Endothelial cell of umbilical vein (primary cell): ENCODE measurements around the gene CNNM2. TPM values are rescaled to one million over a fixed set of nuclear protein-coding genes. Genes with fewer than 3 reads are reported as not detected.
"Not testable (repeated sequence)": the region's sequence is repeated elsewhere in the genome, so short reads cannot be mapped to it uniquely, and the experiment has no call there.

ENCODE experiments used
- BruUV-seq: library from RNA; stranded (reverse); fragments of 400-500 nt; replicated peaks from 2 replicates; lab custom pipeline; 2021; lab: Mats Ljungman, UMichigan
- CTCF ChIA-PET: fragments of 300-600, 350-600 bp; sonication (Branson Sonifier 250); formaldehyde crosslinking; loops from one replicate; lab custom pipeline; 2021; ENCODE audit warnings: antibody characterized with exemption, inconsistent platforms; lab: Charles Lee
- POLR2A ChIA-PET: fragments of 300-600, 350-600 bp; sonication (Branson Sonifier 250); formaldehyde crosslinking; loops from one replicate; lab custom pipeline; 2021; ENCODE audit warnings: antibody characterized with exemption, inconsistent platforms; lab: Charles Lee
- DNase-seq: peaks from one replicate; pipeline ENCODE4 v3.0.0-alpha.2; 2011; ENCODE audit warnings: low read depth, low spot score
- FAIRE-seq: peaks from 2 replicates; lab custom pipeline; 2011; peaks lifted over from hg19 to GRCh38; lab: Jason Lieb, UNC
- H2AFZ ChIP-seq: 2 replicates; pipeline ENCODE4 v1.6.0; 2012; ENCODE audit warnings: low read depth, low read length, control low read depth, inconsistent platforms
- H3K27ac ChIP-seq: 2 replicates; pipeline ENCODE4 v1.5.1; 2011; ENCODE audit warnings: low read depth, mild to moderate bottlenecking, control low read depth, low read length, moderate library complexity; ENCODE audit not compliant: insufficient read depth
- H3K27me3 ChIP-seq, 2 experiments: 2 replicates each; pipeline versions ENCODE4 v1.6.0 to v1.6.1; 2011; ENCODE audit warnings: low read length in 2 of 2, mixed read lengths in 1 of 2; ENCODE audit not compliant: control insufficient read depth in 2 of 2, insufficient read depth in 2 of 2
- H3K36me3 ChIP-seq, 2 experiments: 2 replicates in 1 of 2; 3 replicates in 1 of 2; pipeline ENCODE4 v1.5.1; 2011; ENCODE audit warnings: low read length in 2 of 2, mild to moderate bottlenecking in 1 of 2, moderate library complexity in 1 of 2; ENCODE audit not compliant: control insufficient read depth in 2 of 2, insufficient read depth in 2 of 2; ENCODE audit errors: extremely low read depth in 1 of 2
- H3K4me1 ChIP-seq: 3 replicates; pipeline ENCODE4 v1.5.1; 2011; ENCODE audit warnings: mild to moderate bottlenecking, low read length; ENCODE audit not compliant: control insufficient read depth, insufficient read depth; ENCODE audit errors: extremely low read depth
- H3K4me2 ChIP-seq: 2 replicates; pipeline ENCODE4 v1.6.1; 2011; ENCODE audit warnings: low read length, control low read depth, mixed read lengths; ENCODE audit not compliant: insufficient read depth
- H3K4me3 ChIP-seq, 3 experiments: fragments of 200-600 bp in 1 of 3; sonication (generic), shearing (Covaris generic) in 1 of 3; replicated peaks in 1 of 3; 2 replicates each; pipeline ENCODE4 v1.5.1; 2011 to 2016; ENCODE audit warnings: control low read depth in 3 of 3, low read length in 3 of 3, mild to moderate bottlenecking in 2 of 3, inconsistent platforms in 1 of 3, low read depth in 1 of 3, moderate library complexity in 1 of 3; ENCODE audit not compliant: insufficient read depth in 1 of 3
- H3K79me2 ChIP-seq: 2 replicates; pipeline ENCODE4 v1.6.0; 2012; ENCODE audit warnings: low read length, inconsistent platforms; ENCODE audit not compliant: control insufficient read depth, insufficient read depth
- H3K9ac ChIP-seq: replicated peaks from 2 replicates; pipeline ENCODE3; 2011; ENCODE audit warnings: low read length, control low read depth; ENCODE audit not compliant: insufficient read depth; ENCODE audit errors: extremely low read depth
- H3K9me1 ChIP-seq: replicated peaks from 3 replicates; pipeline ENCODE4 v1.6.0; 2011; ENCODE audit warnings: mild to moderate bottlenecking, low read length; ENCODE audit not compliant: control insufficient read depth, insufficient read depth; ENCODE audit errors: extremely low read depth
- H3K9me3 ChIP-seq: replicated peaks from 2 replicates; pipeline ENCODE4 v1.5.1; 2012; ENCODE audit warnings: low read length, inconsistent platforms; ENCODE audit not compliant: control insufficient read depth, insufficient read depth
- H4K20me1 ChIP-seq: replicated peaks from 2 replicates; pipeline ENCODE3; 2011; ENCODE audit warnings: mild to moderate bottlenecking, low read length; ENCODE audit not compliant: control insufficient read depth, insufficient read depth; ENCODE audit errors: extremely low read depth
- CTCF ChIP-seq, 2 donors: IDR thresholded peaks; 1 replicate in 1 of 2; 2 replicates in 1 of 2; pipeline ENCODE4 v1.5.1; 2011; ENCODE audit warnings: low read length in 2 of 2, mild to moderate bottlenecking in 2 of 2, moderate library complexity in 2 of 2, control low read depth in 1 of 2, inconsistent platforms in 1 of 2, low read depth in 1 of 2; ENCODE audit not compliant: insufficient read depth in 1 of 2; ENCODE audit errors: extremely low read depth in 1 of 2
- EZH2 ChIP-seq: IDR thresholded peaks from 2 replicates; pipeline ENCODE4 v1.6.1; 2012; ENCODE audit warnings: borderline replicate concordance, low read depth, mild to moderate bottlenecking, moderate library complexity, low read length, inconsistent platforms; ENCODE audit not compliant: severe bottlenecking
- FOS ChIP-seq: IDR thresholded peaks from 2 replicates; pipeline ENCODE4 v1.6.1; 2011; ENCODE audit warnings: mild to moderate bottlenecking, low read length, moderate library complexity, borderline replicate concordance; ENCODE audit not compliant: insufficient read depth
- GATA2 ChIP-seq: IDR thresholded peaks from 2 replicates; pipeline ENCODE4 v1.7.0; 2011; ENCODE audit warnings: low read depth, mild to moderate bottlenecking, moderate library complexity, mixed read lengths, low read length; ENCODE audit not compliant: insufficient read length, insufficient read depth
- JUN ChIP-seq: IDR thresholded peaks from 2 replicates; pipeline ENCODE4 v1.6.1; 2011; ENCODE audit warnings: borderline replicate concordance, low read depth; ENCODE audit not compliant: insufficient read length, insufficient read depth
- MAX ChIP-seq: IDR thresholded peaks from 2 replicates; pipeline ENCODE4 v1.6.1; 2011; ENCODE audit not compliant: insufficient read depth, insufficient read length
- MYC ChIP-seq: IDR thresholded peaks from one replicate; pipeline ENCODE4 v1.6.1; 2011; ENCODE audit warnings: mild to moderate bottlenecking, low read depth, low read length
- POLR2A ChIP-seq: IDR thresholded peaks from 2 replicates; pipeline ENCODE4 v1.6.1; 2012; ENCODE audit warnings: low read depth, mild to moderate bottlenecking, control low read depth, low read length
- POLR2AphosphoS5 ChIP-seq: IDR thresholded peaks from 2 replicates; pipeline ENCODE4 v1.6.1; 2012; ENCODE audit warnings: low read depth, mild to moderate bottlenecking, control low read depth, low read length, moderate library complexity; ENCODE audit not compliant: insufficient read depth
- dilution Hi-C: fragments of 300-500 bp; cut with MboI; formaldehyde crosslinking; loops from one replicate; pipeline ENCODE4 v1.15.0; 2019; ENCODE audit warnings: low sequenced_read_pairs; ENCODE audit not compliant: extremely low pct_ligation_motif_present
- intact Hi-C: fragments of 100-400 bp; cut with micrococcal nuclease; formaldehyde crosslinking; loops from one replicate; pipeline ENCODE4 v1.10.0; 2022
- polyA plus RNA-seq, 4 experiments: library from polyadenylated mRNA; depleted of rRNA in 3 of 4; stranded (reverse) in 3 of 4; unstranded in 1 of 4; fragments of >200 nt; gene quantifications; 2 replicates each; pipeline versions ENCODE4 v1.2.1 to v1.2.3, GENCODE V29; 2011 to 2012; ENCODE audit warnings: missing spikeins in 1 of 4
- total RNA-seq: library from RNA; stranded (reverse); gene quantifications from 2 replicates; pipeline ENCODE4 v1.2.3, GENCODE V29; 2021

CNNM2 gene
- total and polyA plus RNA-seq, 2 donors (not counting 3 experiments of a cell fraction or from before 2014, with no cell fraction given): 1.9 to 3.0 TPM

- ChIA-PET POLR2A (no interaction called here), CTCF (no interaction called here)
- no peak for FAIRE-seq
- Histone ChIP-seq H4K20me1 (no peaks in the 10 kb centered on the region), H3K4me1 (no peaks in the 10 kb centered on the region), H3K27me3 (no peaks in the 10 kb centered on the region), H3K27ac (no peak overlapping the region), H3K4me3 (no peak overlapping the region), H3K79me2 (no peaks in the 10 kb centered on the region), H3K9me1 (no peaks in the 10 kb centered on the region), H3K36me3 (no peaks in the 10 kb centered on the region), H3K9ac (no peak overlapping the region), H3K4me2 (no peak overlapping the region), H3K9me3 (no peaks in the 10 kb centered on the region), H2AFZ (no peak overlapping the region)
- TF ChIP-seq GATA2: no peak
- TF ChIP-seq EZH2: no peak
- TF ChIP-seq MAX: no peak
- TF ChIP-seq CTCF (IDR thresholded peaks at IDR 0.05; ENCODE audit: extremely low read depth in 1 of 2, insufficient read depth in 1 of 2, low read depth in 1 of 2, low read length in 2 of 2): no peak
- TF ChIP-seq POLR2A: no peak
- TF ChIP-seq MYC: no peak
- TF ChIP-seq POLR2AphosphoS5: no peak
- TF ChIP-seq FOS: no peak
- TF ChIP-seq JUN: no peak
- intact Hi-C loops (no loop called here), dilution Hi-C loops (no loop called here)
- BruUV-seq: no TSS peak
- no peak for DNase-seq
Observed at GRCh38 chr10:102998399-102998907, 80.4 kb downstream of the CNNM2 start.

- DNase-seq, H4K20me1 ChIP-seq, H3K4me2 ChIP-seq, CTCF ChIA-PET, POLR2A ChIA-PET, FAIRE-seq, intact Hi-C loops, H3K27ac ChIP-seq, H3K9me3 ChIP-seq, H3K4me3 ChIP-seq, H3K4me1 ChIP-seq, H3K79me2 ChIP-seq, BruUV-seq, dilution Hi-C loops, H3K36me3 ChIP-seq, H3K9me1 ChIP-seq, H3K27me3 ChIP-seq, H3K9ac ChIP-seq, H2AFZ ChIP-seq: not testable (repeated sequence)
Observed at GRCh38 chr10:103000050-103000449, 82.0 kb downstream of the CNNM2 start.
